SK-N-SH (cell line): Measurements from ENCODE around the gene SGF29. TPM values are rescaled to one million over a fixed set of nuclear protein-coding genes. Genes with fewer than 3 reads are reported as not detected.
"Not testable (repeated sequence)": the region's sequence is repeated elsewhere in the genome, so short reads cannot be mapped to it uniquely, and the experiment has no call there.

Experiments used
- CTCF ChIA-PET: fragments of 300-600, 350-600 bp; formaldehyde crosslinking; extraction: SDS; loops from one replicate; lab custom pipeline; 2021; lab: Yijun Ruan, JAX
- POLR2A ChIA-PET: fragments of 350-600 bp; sonication (Branson Sonifier 250); formaldehyde crosslinking; extraction: SDS; loops from one replicate; lab custom pipeline; 2020; ENCODE audit warnings: antibody characterized with exemption, inconsistent platforms; lab: Yijun Ruan, JAX
- DNase-seq: peaks from one replicate; pipeline ENCODE4 v3.0.0; 2012
- H2AFZ ChIP-seq: fragments of 200-600 bp; sonication (generic); 2 replicates; pipeline ENCODE4 v1.8.1; 2016; ENCODE audit warnings: antibody characterized with exemption, mild to moderate bottlenecking, low read depth
- H3F3A ChIP-seq: fragments of 200-600 bp; sonication (generic); replicated peaks from 2 replicates; pipeline ENCODE3; 2016; ENCODE audit warnings: antibody characterized with exemption, mild to moderate bottlenecking; ENCODE audit not compliant: insufficient read depth
- H3K27ac ChIP-seq, 2 experiments: fragments of 200-500 bp in 1 of 2; fragments of 200-600 bp in 1 of 2; sonication (Bioruptor generic) in 1 of 2; sonication (generic), shearing (Covaris generic) in 1 of 2; 2 replicates each; pipeline versions ENCODE4 v1.5.1 to v1.6.1; 2014 to 2016; ENCODE audit warnings: low read depth in 2 of 2, inconsistent platforms in 1 of 2, low read length in 1 of 2, mild to moderate bottlenecking in 1 of 2, mixed read lengths in 1 of 2
- H3K27me3 ChIP-seq: fragments of 200-600 bp; sonication (generic), shearing (Covaris generic); 2 replicates; pipeline ENCODE4 v1.6.1; 2016; ENCODE audit warnings: mixed run types; ENCODE audit not compliant: insufficient read depth
- H3K36me3 ChIP-seq, 2 experiments: fragments of 200-500 bp in 1 of 2; fragments of 200-600 bp in 1 of 2; sonication (Bioruptor generic) in 1 of 2; sonication (generic) in 1 of 2; replicated peaks in 1 of 2; 2 replicates each; pipeline versions ENCODE3 to v1.5.1; 2014 to 2016; ENCODE audit warnings: low read length in 1 of 2, mild to moderate bottlenecking in 1 of 2; ENCODE audit not compliant: insufficient read depth in 2 of 2, control insufficient read depth in 1 of 2
- H3K4me1 ChIP-seq, 2 experiments: fragments of 200-500 bp in 1 of 2; fragments of 200-600 bp in 1 of 2; sonication (Bioruptor generic) in 1 of 2; sonication (generic), shearing (Covaris generic) in 1 of 2; 2 replicates each; pipeline versions ENCODE4 v1.5.1 to v1.6.1; 2014 to 2016; ENCODE audit warnings: low read depth in 1 of 2, low read length in 1 of 2, mixed run types in 1 of 2; ENCODE audit not compliant: insufficient read depth in 2 of 2, control insufficient read depth in 1 of 2
- H3K4me2 ChIP-seq: fragments of 200-600 bp; sonication (generic), shearing (Covaris generic); 2 replicates; pipeline ENCODE4 v1.6.1; 2017; ENCODE audit warnings: mixed run types
- H3K4me3 ChIP-seq, 2 experiments: fragments of 200-500 bp in 1 of 2; fragments of 200-600 bp in 1 of 2; sonication (Bioruptor generic) in 1 of 2; sonication (generic), shearing (Covaris generic) in 1 of 2; 2 replicates each; pipeline versions ENCODE4 v1.5.1 to v1.8.1; 2014 to 2016; ENCODE audit warnings: low read depth in 2 of 2, inconsistent platforms in 1 of 2, low read length in 1 of 2, mild to moderate bottlenecking in 1 of 2, mixed read lengths in 1 of 2, moderate library complexity in 1 of 2
- H3K79me2 ChIP-seq: fragments of 200-600 bp; sonication (generic); 2 replicates; pipeline ENCODE4 v1.8.1; 2017; ENCODE audit warnings: mild to moderate bottlenecking; ENCODE audit not compliant: insufficient read depth
- H3K9ac ChIP-seq: fragments of 200-600 bp; sonication (generic); 2 replicates; pipeline ENCODE4 v1.6.1; 2017; ENCODE audit warnings: mixed run types
- H3K9me2 ChIP-seq: fragments of 200-600 bp; sonication (generic); 2 replicates; pipeline ENCODE4 v1.6.1; 2017; ENCODE audit warnings: mixed run types
- H3K9me3 ChIP-seq: fragments of 200-600 bp; sonication (generic); 2 replicates; pipeline ENCODE4 v1.6.1; 2017; ENCODE audit warnings: mixed run types, mild to moderate bottlenecking, moderate library complexity
- H4K20me1 ChIP-seq: fragments of 200-600 bp; sonication (generic); 2 replicates; pipeline ENCODE4 v1.6.1; 2017; ENCODE audit warnings: mild to moderate bottlenecking, mixed run types; ENCODE audit not compliant: insufficient read depth
- CTCF ChIP-seq: fragments of 200-600 bp; sonication (generic); IDR thresholded peaks from 2 replicates; pipeline ENCODE4 v1.6.1; 2017; ENCODE audit warnings: antibody characterized with exemption, mild to moderate bottlenecking, moderate library complexity
- ELF1 ChIP-seq: IDR thresholded peaks from 2 replicates; pipeline ENCODE4 v1.4.0; 2012
- EP300 ChIP-seq, 2 experiments: IDR thresholded peaks; 2 replicates each; pipeline versions ENCODE4 v1.4.0 to v1.6.1; 2012; ENCODE audit warnings: borderline replicate concordance in 1 of 2, low read depth in 1 of 2, low read length in 1 of 2
- FOSL2 ChIP-seq: IDR thresholded peaks from 2 replicates; pipeline ENCODE4 v1.4.0; 2012; ENCODE audit warnings: low read depth, mild to moderate bottlenecking, moderate library complexity, borderline replicate concordance
- IRF3 ChIP-seq: fragments of 150-350 bp; IDR thresholded peaks from 2 replicates; pipeline ENCODE4 v1.6.1; 2016; ENCODE audit warnings: mild to moderate bottlenecking, low read depth, low read length
- MAX ChIP-seq: IDR thresholded peaks from 2 replicates; pipeline ENCODE4 v1.4.0; 2012; ENCODE audit warnings: low read depth
- MEF2A ChIP-seq: IDR thresholded peaks from 2 replicates; pipeline ENCODE4 v1.4.0; 2012; ENCODE audit warnings: low read depth, borderline replicate concordance
- MXI1 ChIP-seq: IDR thresholded peaks from 2 replicates; pipeline ENCODE4 v1.6.1; 2012; ENCODE audit warnings: mild to moderate bottlenecking, low read depth, low read length, improper control_type of control experiment
- POLR2AphosphoS5 ChIP-seq: IDR thresholded peaks from 2 replicates; pipeline ENCODE4 v1.6.1; 2012; ENCODE audit warnings: low read depth, low read length
- RCOR1 ChIP-seq: fragments of 150-350 bp; IDR thresholded peaks from 2 replicates; pipeline ENCODE4 v1.6.1; 2017; ENCODE audit warnings: antibody characterized with exemption, low read length
- REST ChIP-seq: IDR thresholded peaks from 2 replicates; pipeline ENCODE4 v1.6.1; 2012; ENCODE audit warnings: mild to moderate bottlenecking, low read depth, low read length, moderate library complexity
- TAF1 ChIP-seq: IDR thresholded peaks from 2 replicates; pipeline ENCODE4 v1.6.1; 2012; ENCODE audit warnings: low read depth, mild to moderate bottlenecking, low read length, moderate library complexity, borderline replicate concordance
- WGBS: methylation state at CpG from one replicate; pipeline ENCODE4 v1.1.6; 2017; ENCODE audit warnings: low lambda C conversion rate; 5-methylcytosine and 5-hydroxymethylcytosine counted together
- polyA plus RNA-seq, 3 experiments: library from polyadenylated mRNA; depleted of rRNA; stranded (reverse); fragments of >200 nt; gene quantifications; 2 replicates each; pipeline ENCODE4 v1.2.3, GENCODE V29; 2012

SGF29 gene
- polyA plus RNA-seq, 1 of the 3 experiments (the other 2 are of a cell fraction): 4.6 TPM

- no peaks in the 10 kb centered on the region for H3K9me3 ChIP-seq
- H3K27me3 ChIP-seq: no peaks in the 10 kb centered on the region
- no peaks in the 10 kb centered on the region for H4K20me1 ChIP-seq
- no peak overlapping the region for H3K4me3 ChIP-seq
- H3K4me1 ChIP-seq: peaks cover 0 to 3% of the 10 kb centered on the region in 2 experiments; a peak in 1 of 4 replicates
- POLR2A ChIA-PET: no interaction called here
- no peak overlapping the region for H3K4me2 ChIP-seq
- no peak overlapping the region for H2AFZ ChIP-seq
- H3K36me3 ChIP-seq: peaks cover 0 to 11% of the 10 kb centered on the region in 2 experiments
- H3K9me2 ChIP-seq: no peaks in the 10 kb centered on the region
- DNase-seq: no peak
- H3F3A ChIP-seq: no peaks in the 10 kb centered on the region
- no peak overlapping the region for H3K9ac ChIP-seq
- H3K79me2 ChIP-seq: 0 out of 2 replicates have a peak, but pooled peaks cover 11% of the 10 kb centered on the region
- no peak for TF ChIP-seq TAF1
- TF ChIP-seq POLR2AphosphoS5: no peak
- TF ChIP-seq ELF1: no peak
- 89% methylated on average over 6 of the region's 6 CpGs for WGBS
- CTCF ChIA-PET: interaction anchor here (0.7 to 1.0 kb wide), 2 partner anchors 12 to 17 kb away, joined by 3 read pairs; no protein-coding TSS in a partner anchor
- H3K27ac ChIP-seq: no peak overlapping the region
Observed at GRCh38 chr16:28563218-28563617, 9.5 kb downstream of the SGF29 start.

GRCh38 chr16:28566233-28566925 is 12.7 kb downstream of the SGF29 start:
- H3K4me2 ChIP-seq, H3K4me3 ChIP-seq, DNase-seq, H3K27me3 ChIP-seq, H2AFZ ChIP-seq, H3K9me3 ChIP-seq, CTCF ChIA-PET, H3K4me1 ChIP-seq, H4K20me1 ChIP-seq, H3K9me2 ChIP-seq, POLR2A ChIA-PET, H3K36me3 ChIP-seq, H3K27ac ChIP-seq, H3F3A ChIP-seq, H3K9ac ChIP-seq: not testable (repeated sequence)
- 0 out of 2 replicates have a peak, but pooled peaks cover 11% of the 10 kb centered on the region for H3K79me2 ChIP-seq
- 100% methylated on average over 3 of the region's 4 CpGs for WGBS

- H3K27ac ChIP-seq: no peak overlapping the region
- no peak overlapping the region for H3K4me3 ChIP-seq
- no peak overlapping the region for H3K9ac ChIP-seq
- 0 out of 2 replicates have a peak, but pooled peaks cover 11% of the 10 kb centered on the region for H3K79me2 ChIP-seq
- H3K9me3 ChIP-seq: no peaks in the 10 kb centered on the region
- peaks cover 0 to 6% of the 10 kb centered on the region in 2 experiments for H3K36me3 ChIP-seq
- POLR2A ChIA-PET: no interaction called here
- H3K4me2 ChIP-seq: no peak overlapping the region
- H4K20me1 ChIP-seq: no peaks in the 10 kb centered on the region
- no peaks in the 10 kb centered on the region for H3K27me3 ChIP-seq
- no peaks in the 10 kb centered on the region for H3F3A ChIP-seq
- no peak for DNase-seq
- H3K9me2 ChIP-seq: no peaks in the 10 kb centered on the region
- peaks cover 0 to 3% of the 10 kb centered on the region in 2 experiments; a peak in 1 of 4 replicates for H3K4me1 ChIP-seq
- TF ChIP-seq MAX (no peak), FOSL2 (no peak), RCOR1 (no peak), MXI1 (no peak), EP300 (IDR thresholded peaks at IDR 0.05; ENCODE audit: borderline replicate concordance in 1 of 2, low read depth in 1 of 2, low read length in 1 of 2) (no peak), REST (no peak), MEF2A (no peak), IRF3 (no peak), CTCF (no peak)
- WGBS: 95% methylated on average over 2 of the region's 2 CpGs
- H2AFZ ChIP-seq: no peak overlapping the region
- CTCF ChIA-PET: no interaction called here
Observed at GRCh38 chr16:28567292-28567691, 13.6 kb downstream of the SGF29 start.
